ENCODE data around the gene INSYN2B. TPM values are rescaled to one million over a fixed set of nuclear protein-coding genes. Genes with fewer than 3 reads are reported as not detected.

Gene INSYN2B
- total and polyA plus RNA-seq, 2 of the 4 experiments (the other 2 are of a cell fraction): 9.1 to 33.5 TPM

GRCh38 chr5:169836835-169837536 is 143.3 kb downstream of the INSYN2B start:
- Histone ChIP-seq H2BK5ac (ENCODE audit: low read depth, low read length, poor library complexity, severe bottlenecking) (no peak overlapping the region), H3K27ac (ENCODE audit: insufficient read depth, low read length) (no peak overlapping the region), H3K79me1 (ENCODE audit: low read depth in 1 of 2, low read length in 2 of 2) (no peaks in the 10 kb centered on the region), H2AK9ac (replicated peaks; ENCODE audit: low read depth, low read length, poor library complexity) (no peak overlapping the region), H3K4me1 (ENCODE audit: control insufficient read depth, insufficient read depth, low read length) (no peaks in the 10 kb centered on the region; the same call in 1 of the 2 replicates), H3K23ac (ENCODE audit: low read depth, low read length) (no peak overlapping the region), H3K18ac (ENCODE audit: low read depth, low read length) (no peak overlapping the region), H3K4ac (ENCODE audit: low read depth, low read length) (no peak overlapping the region), H2AFZ (replicated peaks; ENCODE audit: low read length, poor library complexity) (no peak overlapping the region), H3K14ac (replicated peaks; ENCODE audit: low read depth, low read length) (no peak overlapping the region), H3K4me2 (ENCODE audit: low read depth, low read length) (no peak overlapping the region), H3K9ac (ENCODE audit: low read depth, low read length) (no peak overlapping the region), H3K4me3 (ENCODE audit: insufficient read depth, low read depth, low read length) (no peak overlapping the region), H4K8ac (ENCODE audit: low read depth in 2 of 2, low read length in 2 of 2) (no peak overlapping the region), H3K56ac (ENCODE audit: extremely low read depth, insufficient read depth, low read length) (no peak overlapping the region), H4K5ac (ENCODE audit: low read depth, low read length) (no peak overlapping the region), H4K20me1 (ENCODE audit: insufficient read depth, low read length) (no peaks in the 10 kb centered on the region), H2AK5ac (ENCODE audit: low read depth, low read length) (no peak overlapping the region), H3K9me1 (ENCODE audit: insufficient read depth, low read length) (peaks cover 3% of the 10 kb centered on the region), H3K9me3 (ENCODE audit: control insufficient read depth, insufficient read depth, low read length) (no peaks in the 10 kb centered on the region), H3K36me3 (ENCODE audit: control insufficient read depth, insufficient read depth, low read length) (no peaks in the 10 kb centered on the region), H2BK120ac (ENCODE audit: low read depth, low read length) (no peak overlapping the region), H2BK15ac (ENCODE audit: low read depth, low read length) (no peak overlapping the region), H2BK20ac (ENCODE audit: low read depth, low read length) (no peak overlapping the region), H4K91ac (ENCODE audit: insufficient read depth, low read depth, low read length) (no peak overlapping the region), H3K27me3 (ENCODE audit: control insufficient read depth, insufficient read depth, low read length) (no peaks in the 10 kb centered on the region)
- no CpG with 5 or more reads among the region's 3 CpGs for WGBS, 2 experiments (ENCODE audit: extremely low coverage in 2 of 2, insufficient read length in 1 of 2)
- intact Hi-C loops (cut with micrococcal nuclease): no loop called here
- dilution Hi-C loops (cut with HindIII; ENCODE audit: low sequenced_read_pairs, unreplicated experiment): no loop called here
- no peak for DNase-seq
- TF ChIP-seq CTCF (conservative IDR thresholded peaks at IDR 0.05; ENCODE audit: low read depth, low read length) (no peak), MAZ (IDR thresholded peaks at IDR 0.05; ENCODE audit: borderline replicate concordance, low read depth, low read length) (no peak), FOS (IDR thresholded peaks at IDR 0.05; ENCODE audit: low read depth, low read length) (no peak), CHD1 (IDR thresholded peaks at IDR 0.05; ENCODE audit: low read depth, low read length) (no peak), BHLHE40 (IDR thresholded peaks at IDR 0.05; ENCODE audit: low read depth, low read length) (no peak), MAFK (IDR thresholded peaks at IDR 0.05; ENCODE audit: low read depth, low read length) (no peak), RAD21 (IDR thresholded peaks at IDR 0.05; ENCODE audit: low read length) (no peak), MXI1 (IDR thresholded peaks at IDR 0.05; ENCODE audit: borderline replicate concordance, low read depth, low read length) (no peak)
- no TSS peak for BruUV-seq (replicated peaks)
- CTCF ChIA-PET: interaction anchor here (1.0 kb wide), 1 partner anchor 19 kb away, joined by 3 read pairs; no protein-coding TSS in a partner anchor
- ATAC-seq (ENCODE audit: low read depth): no peak
- POLR2A ChIA-PET (ENCODE audit: unreplicated experiment): no interaction called here
- in situ Hi-C loops (cut with MboI; ENCODE audit: low sequenced_read_pairs): no loop called here
